H1 (cell line): ENCODE results near the gene ZDHHC20. TPM values are rescaled to one million over a fixed set of nuclear protein-coding genes. Genes with fewer than 3 reads are reported as not detected.

ENCODE experiments used
- CTCF ChIA-PET: fragments of 300-600 bp; sonication (Branson Sonifier 250); formaldehyde crosslinking; loops from one replicate; lab custom pipeline; 2021; ENCODE audit not compliant: partially characterized antibody; lab: Charles Lee
- POLR2A ChIA-PET: fragments of 300-600 bp; sonication (Branson Sonifier 250); formaldehyde crosslinking; loops from one replicate; lab custom pipeline; 2021; ENCODE audit warnings: inconsistent platforms; ENCODE audit not compliant: partially characterized antibody; lab: Charles Lee
- DNase-seq, 2 experiments: peaks; one replicate each; pipeline versions ENCODE4 v3.0.0 to v3.0.0-alpha.2; 2010 to 2022; ENCODE audit warnings: low spot score in 2 of 2, low read depth in 1 of 2, mixed read lengths in 1 of 2
- FAIRE-seq: peaks from 2 replicates; lab custom pipeline; 2011; peaks lifted over from hg19 to GRCh38; lab: Jason Lieb, UNC
- H2AFZ ChIP-seq: 2 replicates; pipeline ENCODE4 v1.8.1; 2012; ENCODE audit warnings: low read length, inconsistent platforms
- H2AK5ac ChIP-seq: 2 replicates; pipeline ENCODE4 v1.6.1; 2013; ENCODE audit warnings: low read depth, low read length
- H2BK120ac ChIP-seq: replicated peaks from 2 replicates; pipeline ENCODE3; 2013; ENCODE audit warnings: low read depth, low read length, inconsistent platforms
- H2BK12ac ChIP-seq: 2 replicates; pipeline ENCODE4 v1.6.1; 2013; ENCODE audit warnings: low read depth, low read length
- H2BK15ac ChIP-seq: 2 replicates; pipeline ENCODE4 v1.6.1; 2013; ENCODE audit warnings: low read length
- H2BK20ac ChIP-seq: 2 replicates; pipeline ENCODE4 v1.6.1; 2013; ENCODE audit warnings: low read length
- H2BK5ac ChIP-seq: 2 replicates; pipeline ENCODE4 v1.6.1; 2013; ENCODE audit warnings: low read depth, low read length
- H3K14ac ChIP-seq: 2 replicates; pipeline ENCODE4 v1.6.1; 2013; ENCODE audit warnings: inconsistent platforms; ENCODE audit not compliant: insufficient read length
- H3K18ac ChIP-seq: 2 replicates; pipeline ENCODE4 v1.6.1; 2013; ENCODE audit warnings: low read length; ENCODE audit errors: extremely low read depth
- H3K23ac ChIP-seq: 2 replicates; pipeline ENCODE4 v1.6.1; 2013; ENCODE audit warnings: inconsistent platforms; ENCODE audit not compliant: insufficient read length
- H3K23me2 ChIP-seq: 2 replicates; pipeline ENCODE4 v1.6.1; 2013; ENCODE audit warnings: low read depth, low read length
- H3K27ac ChIP-seq: 2 replicates; pipeline ENCODE4 v1.6.1; 2011; ENCODE audit warnings: low read depth, low read length, inconsistent platforms
- H3K27me3 ChIP-seq, 4 experiments: replicated peaks in 1 of 4; 1 replicate in 1 of 4; 2 replicates in 3 of 4; pipeline versions ENCODE4 v1.6.1 to v1.8.1; 2011 to 2013; ENCODE audit warnings: low read length in 3 of 4, mild to moderate bottlenecking in 3 of 4, inconsistent platforms in 2 of 4, mixed read lengths in 2 of 4, moderate library complexity in 1 of 4; ENCODE audit not compliant: control insufficient read depth in 3 of 4, insufficient read depth in 3 of 4; ENCODE audit errors: extremely low read depth in 1 of 4
- H3K36me3 ChIP-seq, 4 experiments: 2 replicates each; pipeline versions ENCODE4 v1.6.1 to v1.8.1; 2011 to 2013; ENCODE audit warnings: mild to moderate bottlenecking in 4 of 4, low read length in 3 of 4, moderate library complexity in 2 of 4, control low read depth in 1 of 4, inconsistent platforms in 1 of 4; ENCODE audit not compliant: insufficient read depth in 4 of 4, control insufficient read depth in 2 of 4
- H3K4ac ChIP-seq: replicated peaks from 2 replicates; pipeline ENCODE3; 2013; ENCODE audit warnings: low read length, low read depth, mixed read lengths, inconsistent platforms; ENCODE audit not compliant: insufficient read length
- H3K4me1 ChIP-seq, 4 experiments: replicated peaks in 1 of 4; 1 replicate in 1 of 4; 2 replicates in 3 of 4; pipeline versions ENCODE4 v1.6.1 to v1.8.1; 2011 to 2013; ENCODE audit warnings: low read length in 3 of 4, inconsistent platforms in 2 of 4, mixed read lengths in 1 of 4; ENCODE audit not compliant: insufficient read depth in 4 of 4, control insufficient read depth in 3 of 4
- H3K4me2 ChIP-seq, 2 experiments: 2 replicates each; pipeline versions ENCODE4 v1.6.1 to v1.8.1; 2011 to 2013; ENCODE audit warnings: low read depth in 2 of 2, low read length in 2 of 2, control low read depth in 1 of 2, inconsistent platforms in 1 of 2, mild to moderate bottlenecking in 1 of 2; ENCODE audit not compliant: insufficient read depth in 1 of 2
- H3K4me3 ChIP-seq, 4 experiments: fragments of 200-600, 300-600 bp in 1 of 4; sonication (generic), shearing (Covaris generic), sonication (Bioruptor Twin) in 1 of 4; 2 replicates each; pipeline versions ENCODE4 v1.5.1 to v1.8.1; 2011 to 2016; ENCODE audit warnings: low read length in 4 of 4, low read depth in 3 of 4, control low read depth in 2 of 4, inconsistent platforms in 2 of 4, mild to moderate bottlenecking in 2 of 4, mixed read lengths in 1 of 4, moderate library complexity in 1 of 4; ENCODE audit not compliant: insufficient read depth in 2 of 4; ENCODE audit errors: extremely low read depth in 1 of 4
- H3K56ac ChIP-seq: replicated peaks from 2 replicates; pipeline ENCODE3; 2013; ENCODE audit warnings: low read depth, mild to moderate bottlenecking, mixed read lengths, low read length, inconsistent platforms; ENCODE audit not compliant: insufficient read length
- H3K79me1 ChIP-seq: 2 replicates; pipeline ENCODE4 v1.6.1; 2013; ENCODE audit warnings: low read depth, low read length, control low read depth
- H3K79me2 ChIP-seq, 2 experiments: 2 replicates each; pipeline versions ENCODE4 v1.6.1 to v1.8.1; 2012 to 2013; ENCODE audit warnings: low read length in 2 of 2, mild to moderate bottlenecking in 2 of 2, inconsistent platforms in 1 of 2; ENCODE audit not compliant: insufficient read depth in 2 of 2, control insufficient read depth in 1 of 2
- H3K9ac ChIP-seq, 4 experiments: replicated peaks in 1 of 4; 1 replicate in 1 of 4; 2 replicates in 3 of 4; pipeline versions ENCODE4 v1.6.1 to v1.8.1; 2011 to 2013; ENCODE audit warnings: low read depth in 3 of 4, low read length in 3 of 4, control low read depth in 2 of 4, mild to moderate bottlenecking in 2 of 4, moderate library complexity in 2 of 4, inconsistent platforms in 1 of 4; ENCODE audit errors: extremely low read depth in 1 of 4
- H3K9me3 ChIP-seq, 2 experiments: 2 replicates each; pipeline versions ENCODE4 v1.6.1 to v1.8.1; 2012 to 2013; ENCODE audit warnings: mild to moderate bottlenecking in 2 of 2, moderate library complexity in 2 of 2, control low read depth in 1 of 2, inconsistent platforms in 1 of 2, low read depth in 1 of 2, low read length in 1 of 2, mixed read lengths in 1 of 2; ENCODE audit not compliant: insufficient read depth in 2 of 2
- H4K20me1 ChIP-seq, 2 experiments: replicated peaks in 1 of 2; 2 replicates each; pipeline versions ENCODE3 to v1.8.1; 2011 to 2013; ENCODE audit warnings: inconsistent platforms in 2 of 2, low read length in 2 of 2, mild to moderate bottlenecking in 1 of 2; ENCODE audit not compliant: insufficient read depth in 2 of 2, control insufficient read depth in 1 of 2
- H4K5ac ChIP-seq: 2 replicates; pipeline ENCODE4 v1.6.1; 2013; ENCODE audit warnings: low read length, low read depth, mixed read lengths, inconsistent platforms; ENCODE audit not compliant: insufficient read length
- H4K8ac ChIP-seq: 2 replicates; pipeline ENCODE4 v1.8.0; 2013; ENCODE audit warnings: mild to moderate bottlenecking, moderate library complexity, low read length, inconsistent platforms; ENCODE audit not compliant: insufficient read depth; ENCODE audit errors: extremely low read depth
- H4K91ac ChIP-seq: replicated peaks from 2 replicates; pipeline ENCODE3; 2013; ENCODE audit warnings: low read length, mixed read lengths, inconsistent platforms; ENCODE audit not compliant: insufficient read length
- ASH2L ChIP-seq: fragments of 200-600, 300-600 bp; sonication (generic); IDR thresholded peaks from one replicate; pipeline ENCODE4 v1.7.1; 2017; ENCODE audit warnings: low read length
- HDAC6 ChIP-seq: IDR thresholded peaks from one replicate; pipeline ENCODE4 v1.7.1; 2012; ENCODE audit warnings: low read depth, mild to moderate bottlenecking, inconsistent platforms, low read length, moderate library complexity
- RBBP5 ChIP-seq: IDR thresholded peaks from 2 replicates; pipeline ENCODE4 v1.7.1; 2012; ENCODE audit warnings: low read depth, mild to moderate bottlenecking, inconsistent platforms, low read length, moderate library complexity, borderline replicate concordance
- RXRA ChIP-seq: IDR thresholded peaks from 2 replicates; pipeline ENCODE4 v1.6.1; 2011; ENCODE audit warnings: low read depth, mild to moderate bottlenecking, low read length, moderate library complexity; ENCODE audit not compliant: insufficient read depth
- SIN3A ChIP-seq, 2 experiments: IDR thresholded peaks in 1 of 2; conservative IDR thresholded peaks in 1 of 2; 2 replicates each; pipeline ENCODE4 v1.6.1; 2011 to 2012; ENCODE audit warnings: low read length in 2 of 2, improper control_type of control experiment in 1 of 2, low read depth in 1 of 2, mild to moderate bottlenecking in 1 of 2
- WGBS, 2 experiments: shearing (Covaris generic) in 1 of 2; methylation state at CpG; one replicate each; pipeline versions ENCODE4 v1.1.6 to v1.1.7; 2013 to 2015; ENCODE audit warnings: low lambda C conversion rate in 2 of 2, mixed read lengths in 2 of 2, inconsistent platforms in 1 of 2, low coverage in 1 of 2, missing lambda C conversion rate in 1 of 2; ENCODE audit not compliant: insufficient replicate concordance in 2 of 2, insufficient coverage in 1 of 2, insufficient read length in 1 of 2; ENCODE audit errors: extremely low coverage in 1 of 2, missing lambda C conversion rate in 1 of 2; 5-methylcytosine and 5-hydroxymethylcytosine counted together
- long read RNA-seq, 2 experiments: library from RNA in 1 of 2; library from capped mRNA in 1 of 2; stranded (forward); transcript quantifications; one replicate each; pipeline ENCODE4 v2.0.0, GENCODE V29; 2021; ENCODE audit warnings: inconsistent platforms in 1 of 2
- polyA minus RNA-seq, 3 experiments: library from RNA; depleted of rRNA, polyadenylated mRNA; stranded (reverse); fragments of >200 nt; gene quantifications; 1 replicate in 2 of 3; 2 replicates in 1 of 3; pipeline ENCODE4 v1.2.3, GENCODE V29; 2011
- polyA plus RNA-seq, 7 experiments: library from polyadenylated mRNA; depleted of rRNA in 3 of 7; stranded (reverse) in 5 of 7; unstranded in 2 of 7; fragments of >200 nt in 5 of 7; fragments of 200-250 nt in 2 of 7; gene quantifications; 1 replicate in 5 of 7; 2 replicates in 1 of 7; 4 replicates in 1 of 7; pipeline versions ENCODE4 v1.2.1 to v1.2.3, GENCODE V29; 2011 to 2013; ENCODE audit warnings: missing spikeins in 2 of 7, mixed read lengths in 2 of 7
- total RNA-seq: library from RNA; stranded (reverse); fragmentation: NEBNext Ultra II Directional; extraction: Animal tissue kit (Norgen Biotek cat#: 25700); gene quantifications from 2 replicates; pipeline ENCODE4 v1.2.1, GENCODE V29; 2021

The ZDHHC20 gene, protein sequence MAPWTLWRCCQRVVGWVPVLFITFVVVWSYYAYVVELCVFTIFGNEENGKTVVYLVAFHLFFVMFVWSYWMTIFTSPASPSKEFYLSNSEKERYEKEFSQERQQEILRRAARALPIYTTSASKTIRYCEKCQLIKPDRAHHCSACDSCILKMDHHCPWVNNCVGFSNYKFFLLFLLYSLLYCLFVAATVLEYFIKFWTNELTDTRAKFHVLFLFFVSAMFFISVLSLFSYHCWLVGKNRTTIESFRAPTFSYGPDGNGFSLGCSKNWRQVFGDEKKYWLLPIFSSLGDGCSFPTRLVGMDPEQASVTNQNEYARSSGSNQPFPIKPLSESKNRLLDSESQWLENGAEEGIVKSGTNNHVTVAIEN
- total RNA-seq, result 80.7 and 89.0 TPM in 2 replicates
- polyA plus RNA-seq (2011; rRNA removed), result 16.4 and 18.4 TPM in 2 replicates
- 16.6 TPM for polyA plus RNA-seq (2011; cell fraction: cytosol; rRNA removed)
- 17.2 TPM for polyA plus RNA-seq (2011; cell fraction: nucleus; rRNA removed)
- polyA plus RNA-seq (2012, experiment 1 of 2), result 18.3 to 39.6 TPM (median 24.4 TPM) in 4 replicates
- 3.6 TPM for polyA plus RNA-seq (2012, experiment 2 of 2)
- polyA plus RNA-seq (2013, experiment 1 of 2), result 60.7 TPM
- polyA plus RNA-seq (2013, experiment 2 of 2), result 69.4 TPM
- polyA minus RNA-seq (2011; rRNA and poly(A)+ RNA removed), result 40.6 and 57.6 TPM in 2 replicates
- polyA minus RNA-seq (2011; cell fraction: cytosol; rRNA and poly(A)+ RNA removed), result 23.9 TPM
- 49.7 TPM for polyA minus RNA-seq (2011; cell fraction: nucleus; rRNA and poly(A)+ RNA removed)
- long read RNA-seq, experiment 1, partial matches to known transcripts, result 1 of 51 reads
- long read RNA-seq, experiment 1, other reads (novel, unspliced or antisense), result 50 of 51 reads
- long read RNA-seq, experiment 2, partial matches to known transcripts, result 0 of 2 reads
- long read RNA-seq, experiment 2, other reads (novel, unspliced or antisense), result 2 of 2 reads

- ChIA-PET POLR2A (interaction anchor here (0.7 to 3.0 kb wide), 17 partner anchors 8 to 317 kb away, joined by 3 to 13 read pairs (median 4); partner anchors contain the start of genes MRPL57 and SKA3), CTCF (interaction anchor here (1.1 to 2.3 kb wide), 5 partner anchors 17 to 162 kb away, joined by 3 to 10 read pairs (median 4); no protein-coding TSS in a partner anchor)
- Histone ChIP-seq H4K20me1 (no peaks in the 10 kb centered on the region), H3K27ac (peak within 1 kb of the TSS; percentile 94), H3K18ac (peak within 1 kb of the TSS; percentile 95), H3K4me1 (peaks cover 0 to 12% (median 6%) of the 10 kb centered on the region in 4 experiments; a peak in 4 of 7 replicates), H3K79me1 (no peaks in the 10 kb centered on the region; the same call in none of the 2 replicates), H2BK12ac (peak within 1 kb of the TSS; percentile 96), H3K36me3 (no peaks in the 10 kb centered on the region), H2BK20ac (peak within 1 kb of the TSS; percentile 74; the same call in 1 of the 2 replicates), H3K56ac (peak within 1 kb of the TSS; percentile 60), H2AFZ (peak within 1 kb of the TSS; percentile 99), H3K4ac (peak within 1 kb of the TSS; percentile 96), H3K4me2 (peak within 1 kb of the TSS; percentile 73 to 86), H3K9ac (peak within 1 kb of the TSS; percentile 92 to 99 (median 98)), H3K4me3 (peak within 1 kb of the TSS; percentile 87 to 99 (median 97)), H3K23ac (no peak within 1 kb of the TSS), H4K8ac (peak within 1 kb of the TSS; percentile 97; the same call in 1 of the 2 replicates), H4K5ac (peak within 1 kb of the TSS; percentile 94), H3K79me2 (peaks cover 5 to 47% of the 10 kb centered on the region in 2 experiments), H4K91ac (peak within 1 kb of the TSS; percentile 92), H2BK5ac (peak within 1 kb of the TSS; percentile 98), H3K27me3 (no peaks in the 10 kb centered on the region), H2BK120ac (peak within 1 kb of the TSS; percentile 82), H3K14ac (peak within 1 kb of the TSS; percentile 66), H2BK15ac (0 out of 2 replicates have a peak within 1 kb of the TSS, but pooled peaks have one; percentile 89), H3K23me2 (peaks cover 2% of the 10 kb centered on the region; the same call in 1 of the 2 replicates), H3K9me3 (no peaks in the 10 kb centered on the region; a peak in 1 of 4 replicates), H2AK5ac (no peak within 1 kb of the TSS)
- FAIRE-seq, result no peak
- WGBS, 2 experiments, result 2% methylated on average over 63 of the region's 107 CpGs; no CpG with 5 or more reads in 1 of the 2 experiments
- peak; percentile 46 to 98 for DNase-seq
- TF ChIP-seq RBBP5 (peak; percentile 76; the same call in 1 of the 2 replicates), SIN3A (conservative IDR thresholded peaks at IDR 0.05 in 1 of 2, IDR thresholded peaks at IDR 0.05 in 1 of 2; ENCODE audit: low read depth in 1 of 2, low read length in 2 of 2) (peak in 1 of 2 experiments; percentile 54; a peak in 1 of 4 replicates), ASH2L (no peak), HDAC6 (no peak), RXRA (no peak)
These were observed at the start of gene ZDHHC20 for GRCh38 chr13:21458813-21459701. TSS of gene ZDHHC20 (minus strand) at chr13:21459303. CDS start at chr13:21459171, 132 bp downstream.
